Measurements from ENCODE around the gene PARD3B.

The PARD3B gene

DNA sequence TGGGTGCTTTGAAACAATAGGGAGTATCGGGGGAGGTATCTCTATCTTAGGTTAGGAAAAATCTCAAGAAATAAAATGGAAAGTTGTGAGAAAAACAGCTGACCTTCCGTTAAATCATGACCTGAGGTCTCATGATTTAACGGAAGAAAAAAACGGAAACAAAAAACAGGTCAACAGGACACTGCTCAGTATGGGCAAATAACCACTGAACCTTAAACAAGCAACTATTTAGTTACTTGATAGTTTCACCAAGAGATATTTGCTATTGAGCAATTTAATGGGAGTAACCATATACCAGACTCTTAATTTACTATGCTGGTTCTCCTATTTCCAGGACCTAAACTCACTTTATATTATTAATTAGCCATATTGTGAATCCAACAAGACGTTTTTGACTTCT, 150.8 kb downstream of the PARD3B start:
- DNase-seq (ENCODE audit: low spot score): no peak

DNA sequence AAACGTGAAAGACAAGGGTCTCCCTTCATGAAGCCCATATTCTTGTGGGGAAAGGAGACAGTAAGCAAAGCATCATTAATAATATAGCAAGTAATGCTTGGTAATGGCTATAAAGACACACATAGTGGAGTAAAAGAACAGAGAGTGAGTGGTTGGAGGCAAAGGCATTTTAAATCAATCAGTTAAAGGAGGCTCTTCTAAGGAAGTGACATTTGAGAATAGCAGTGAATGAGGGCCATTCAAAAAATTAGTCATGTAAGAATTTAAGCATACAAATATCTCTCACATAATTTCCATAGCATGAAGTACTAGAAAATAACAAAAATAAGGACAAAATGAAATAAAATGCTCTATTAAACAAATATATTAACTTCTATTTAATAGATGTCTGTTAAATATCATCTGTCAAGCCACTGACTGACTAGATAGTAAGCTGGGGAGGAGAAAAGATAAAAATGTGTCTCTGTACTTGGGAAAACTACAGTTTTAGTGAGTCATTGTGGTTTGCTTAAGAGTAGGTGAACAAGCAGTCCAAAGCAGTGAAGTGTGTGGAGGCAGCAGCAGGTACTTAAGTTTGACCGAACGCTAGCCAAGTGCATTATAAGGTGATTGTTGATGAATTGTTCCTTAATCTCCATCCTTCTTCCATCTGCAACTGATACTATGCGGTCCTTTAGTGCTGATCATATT, 160.1 kb downstream of the PARD3B start:
- no peak for DNase-seq (ENCODE audit: low spot score)

DNA sequence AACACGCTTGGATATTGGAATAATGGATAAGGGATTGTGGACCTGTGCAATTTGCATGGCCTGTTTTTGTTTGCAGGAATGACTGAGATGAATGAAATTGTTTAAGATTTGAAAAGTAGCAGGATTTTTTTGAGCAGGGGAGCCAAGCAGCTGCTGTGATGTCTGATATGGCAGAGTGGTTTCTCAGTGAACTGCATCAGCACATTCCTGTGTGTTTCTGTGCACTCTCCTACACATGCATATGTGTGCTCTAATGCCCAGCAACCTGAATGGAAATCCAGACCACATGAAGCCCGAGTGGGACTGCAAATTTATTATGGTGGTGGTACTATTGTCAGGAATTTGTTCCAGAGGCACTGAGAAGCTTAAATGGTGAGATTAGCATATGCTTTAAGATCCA, 161.7 kb downstream of the PARD3B start:
- peak; percentile 4 for DNase-seq (ENCODE audit: low spot score)

DNA sequence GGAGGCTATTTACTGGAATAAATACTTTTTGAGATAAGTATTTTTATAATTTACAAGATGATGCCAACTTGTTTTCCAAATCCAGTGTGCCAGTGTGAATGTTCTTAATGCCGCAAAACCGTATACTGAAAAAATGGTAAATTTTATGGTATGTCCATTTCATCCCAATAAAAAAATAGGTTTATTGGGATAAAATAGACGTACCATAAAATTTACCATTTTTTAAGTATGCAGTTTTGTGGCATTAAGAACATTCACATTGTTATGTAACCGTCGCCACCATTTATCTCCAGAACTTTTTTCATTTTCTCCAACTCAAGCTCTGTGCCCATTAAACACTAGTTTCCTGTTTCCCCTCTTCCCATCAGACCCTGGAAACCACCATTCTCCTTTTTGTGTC, 167.9 kb downstream of the PARD3B start:
- DNase-seq (ENCODE audit: low spot score): no peak

DNA sequence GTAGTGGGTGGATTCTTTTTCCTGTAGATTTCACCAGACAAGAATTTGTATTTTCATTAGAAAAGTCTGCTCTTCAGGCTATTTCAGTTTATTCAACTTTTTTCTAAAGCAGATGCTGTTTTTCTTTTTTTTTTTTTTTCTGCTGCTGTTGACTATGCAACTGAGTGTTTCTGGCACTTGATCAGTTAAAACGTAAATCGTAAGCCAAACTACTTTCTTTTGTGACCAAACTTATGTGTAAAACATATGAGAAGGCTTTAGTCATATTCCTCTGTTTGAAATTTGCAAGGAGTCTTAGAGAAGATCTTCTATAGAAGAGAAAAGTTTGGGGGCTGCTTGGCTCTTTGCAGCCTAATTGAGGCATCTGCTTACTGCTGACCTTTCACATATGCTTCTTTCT, 170.1 kb downstream of the PARD3B start:
- DNase-seq (ENCODE audit: low spot score): no peak

DNA sequence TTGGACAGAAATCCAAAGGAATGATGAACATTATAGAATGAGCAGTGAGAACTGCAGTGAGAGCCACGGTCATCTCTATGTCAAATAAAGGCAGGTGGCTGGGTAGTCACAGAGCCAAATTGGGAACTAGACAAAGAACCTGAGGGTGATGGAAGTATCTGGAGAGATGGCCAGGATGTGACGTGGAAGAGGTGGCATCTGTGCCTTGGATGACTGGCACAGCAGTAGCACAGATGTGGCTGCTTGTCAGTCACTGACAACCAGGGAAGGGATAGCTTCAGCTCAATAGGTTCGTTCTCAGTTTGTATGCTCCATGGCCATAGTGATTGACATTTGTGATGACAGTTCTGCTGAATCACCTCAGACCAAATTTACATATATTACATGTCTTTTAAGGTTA, 172.3 kb downstream of the PARD3B start:
- no peak for DNase-seq (ENCODE audit: low spot score)

DNA sequence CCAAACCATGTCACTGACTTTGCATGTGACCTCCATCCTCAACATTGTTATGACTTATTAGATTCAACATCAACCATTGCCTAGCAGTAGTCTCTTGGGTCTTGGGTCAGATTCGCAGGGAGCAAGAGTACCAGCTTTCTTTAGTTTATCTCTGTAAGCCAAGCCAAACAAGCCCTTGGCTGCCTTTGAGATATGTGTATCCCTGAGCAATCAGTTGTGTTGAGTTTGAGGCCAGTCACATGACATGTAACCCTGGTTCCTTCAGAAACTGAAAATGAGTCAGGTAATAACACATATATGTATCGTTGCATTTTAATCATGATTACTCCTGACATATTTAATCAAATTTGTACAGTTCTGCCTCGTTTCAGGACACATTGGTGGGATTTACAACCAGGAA, 173.3 kb downstream of the PARD3B start:
- no peak for DNase-seq (ENCODE audit: low spot score)

DNA sequence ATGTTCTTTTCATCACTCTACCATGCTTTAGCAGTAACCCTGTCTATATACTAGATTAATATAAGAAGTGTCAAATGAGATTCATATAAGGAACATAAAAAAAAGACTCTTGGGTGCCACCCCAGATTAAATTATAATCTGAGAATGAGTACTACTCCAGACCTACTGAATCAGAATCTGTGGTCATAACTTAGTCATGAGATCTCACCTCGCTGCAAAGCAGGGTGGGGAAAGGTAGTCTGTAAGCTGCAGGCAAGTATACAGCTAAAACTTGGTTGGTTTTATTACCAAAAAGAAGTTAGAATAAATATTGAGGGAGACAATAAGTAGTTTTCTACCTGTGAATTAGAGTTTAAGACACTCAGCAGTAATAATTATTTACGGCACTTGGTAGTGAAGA, 175.6 kb downstream of the PARD3B start:
- no peak for DNase-seq (ENCODE audit: low spot score)

DNA sequence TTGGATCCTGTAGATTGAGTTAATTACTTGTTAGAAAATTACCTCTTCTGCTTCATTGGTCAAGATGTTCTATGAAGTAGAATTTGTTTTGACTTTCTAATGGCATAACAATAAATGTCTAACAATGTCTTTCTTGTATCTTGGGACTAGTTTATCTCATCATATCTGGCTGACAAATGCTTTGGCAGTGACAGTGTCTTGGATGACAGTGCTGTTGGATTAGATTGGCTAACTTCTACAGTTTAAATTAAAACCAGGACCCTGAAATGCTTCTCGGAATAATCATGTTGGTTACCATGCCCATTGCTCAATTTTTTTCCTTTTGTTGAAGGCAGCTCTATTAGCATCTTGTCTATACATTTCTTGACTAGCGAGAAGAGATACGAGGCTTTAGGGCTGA, 176.9 kb downstream of the PARD3B start:
- DNase-seq (ENCODE audit: low spot score): peak; percentile 14

DNA sequence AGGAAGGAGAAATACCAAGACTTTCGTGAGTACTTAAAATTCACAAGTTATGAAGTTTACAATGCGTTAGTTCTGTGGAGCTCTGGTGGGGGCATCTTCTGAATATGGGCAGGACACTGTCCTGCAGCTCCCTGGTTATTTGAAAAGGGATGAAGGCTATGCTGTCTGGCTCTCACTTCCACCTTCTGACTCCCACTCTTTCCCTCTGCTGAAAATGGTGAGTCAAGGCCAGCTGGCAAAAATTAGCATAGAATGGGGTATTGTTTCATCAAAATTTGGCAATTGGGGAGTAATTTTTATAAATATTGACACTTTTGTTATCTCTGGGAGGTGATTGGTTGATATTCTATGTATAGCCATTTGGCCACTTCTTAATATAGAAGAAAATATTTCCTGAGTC, 177.4 kb downstream of the PARD3B start:
- no peak for DNase-seq (ENCODE audit: low spot score)

DNA sequence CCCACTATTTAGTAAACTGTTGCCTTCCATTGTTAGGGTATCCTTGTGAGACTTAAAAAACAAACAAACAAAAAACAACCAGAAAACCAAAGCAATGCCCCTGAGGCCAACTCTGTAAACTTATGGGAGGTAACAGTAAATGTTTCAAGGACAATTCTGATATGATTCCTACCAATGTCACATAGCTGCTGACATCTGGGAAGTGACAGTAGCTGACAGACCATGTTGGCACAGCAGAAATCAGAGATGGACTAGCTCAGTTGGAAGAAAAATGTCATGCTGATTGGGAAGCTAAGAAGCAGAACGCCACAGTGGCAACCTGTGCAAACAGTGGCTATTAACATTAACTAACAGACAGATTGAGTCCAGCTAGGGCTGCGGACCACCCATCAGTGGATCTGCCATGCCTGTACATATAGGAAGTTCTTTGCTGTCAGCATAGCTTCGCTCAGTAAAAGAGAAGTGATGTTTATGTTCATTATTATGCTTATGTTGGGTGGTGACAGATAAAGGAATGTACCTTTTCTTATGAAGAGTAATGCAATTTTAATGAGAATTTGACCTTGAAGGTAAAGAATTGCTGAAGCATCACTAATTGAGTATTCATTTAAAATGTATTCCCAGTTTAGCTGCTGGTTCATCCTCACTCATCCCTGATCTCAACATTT, 180.6 kb downstream of the PARD3B start:
- no peak for DNase-seq (ENCODE audit: low spot score)

DNA sequence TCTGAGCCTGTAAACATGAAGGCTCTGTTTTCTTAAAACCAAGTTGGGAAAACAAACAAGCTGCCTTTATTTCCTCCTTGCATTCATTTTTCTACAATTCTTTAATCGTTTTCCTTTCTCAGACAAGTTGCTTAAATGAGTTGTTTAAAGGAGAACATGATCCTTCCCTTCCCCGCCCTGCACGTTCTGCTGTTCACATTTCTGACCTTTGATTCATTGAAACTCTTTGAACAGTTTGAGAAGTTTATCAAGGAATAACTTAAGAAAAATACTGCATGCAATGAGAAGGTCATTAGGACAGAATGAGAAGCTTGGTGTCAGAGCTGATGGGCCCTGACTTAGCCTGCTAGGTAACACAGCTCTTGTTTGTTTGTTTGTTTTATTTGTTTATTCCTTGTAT, 181.6 kb downstream of the PARD3B start:
- DNase-seq (ENCODE audit: low spot score): no peak

DNA sequence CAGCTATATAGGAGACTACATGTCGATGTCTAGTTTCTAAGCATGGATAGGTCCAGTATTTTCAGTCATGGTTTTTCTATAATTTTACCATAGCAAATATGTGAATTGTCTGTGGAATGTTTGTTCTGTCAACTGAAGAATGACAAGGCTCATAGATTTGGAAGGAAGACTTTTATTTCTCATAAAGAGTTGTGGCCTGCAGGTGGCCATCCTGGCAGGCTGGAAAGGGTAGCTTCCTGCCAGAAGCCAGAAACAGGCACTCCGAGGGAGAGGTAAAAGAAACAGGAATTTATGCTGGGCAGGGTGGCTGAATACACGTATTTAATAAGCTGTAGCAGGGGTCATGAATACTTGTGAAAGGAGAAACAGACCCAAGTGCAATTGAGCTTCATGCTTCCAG, 182.1 kb downstream of the PARD3B start:
- DNase-seq (ENCODE audit: low spot score): no peak

DNA sequence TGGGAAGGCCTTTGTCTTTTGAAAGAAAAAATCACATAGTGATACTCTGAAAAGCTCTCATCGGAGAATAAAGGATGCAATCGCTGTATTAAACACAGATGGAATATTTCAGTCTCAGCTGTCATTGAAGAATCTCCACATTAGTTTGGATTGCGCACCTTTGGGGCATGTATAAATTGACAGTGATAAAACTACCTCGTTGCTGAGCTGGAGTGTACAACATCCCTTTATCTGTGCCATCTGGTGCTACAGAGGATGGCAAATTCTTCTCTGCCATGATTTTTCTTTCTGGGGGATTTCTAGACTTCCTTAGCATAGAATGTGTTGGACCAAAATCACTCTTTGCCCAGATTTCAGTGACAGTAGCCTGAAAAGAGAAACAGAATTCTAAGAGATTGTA, 185.3 kb downstream of the PARD3B start:
- DNase-seq (ENCODE audit: low spot score): no peak

DNA sequence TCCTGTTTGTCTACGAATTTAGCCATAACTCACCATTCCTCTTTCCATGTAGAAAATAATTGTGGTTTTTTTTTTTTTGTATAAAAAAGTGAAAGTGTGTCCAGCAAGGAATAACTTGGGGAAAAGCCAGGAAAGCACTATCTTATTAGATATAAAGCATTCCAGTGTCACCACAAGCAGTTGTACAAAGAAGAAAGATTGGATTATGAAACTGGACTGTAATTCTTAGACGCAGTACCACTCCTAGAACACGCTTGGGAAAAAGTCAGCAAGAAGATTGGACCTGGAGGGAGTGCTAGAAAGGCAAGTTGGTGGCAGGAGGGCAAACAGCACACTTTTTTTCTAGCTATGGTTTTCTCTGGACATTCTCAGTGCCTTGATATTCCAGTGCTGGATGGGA, 186.7 kb downstream of the PARD3B start:
- no peak for DNase-seq (ENCODE audit: low spot score)

DNA sequence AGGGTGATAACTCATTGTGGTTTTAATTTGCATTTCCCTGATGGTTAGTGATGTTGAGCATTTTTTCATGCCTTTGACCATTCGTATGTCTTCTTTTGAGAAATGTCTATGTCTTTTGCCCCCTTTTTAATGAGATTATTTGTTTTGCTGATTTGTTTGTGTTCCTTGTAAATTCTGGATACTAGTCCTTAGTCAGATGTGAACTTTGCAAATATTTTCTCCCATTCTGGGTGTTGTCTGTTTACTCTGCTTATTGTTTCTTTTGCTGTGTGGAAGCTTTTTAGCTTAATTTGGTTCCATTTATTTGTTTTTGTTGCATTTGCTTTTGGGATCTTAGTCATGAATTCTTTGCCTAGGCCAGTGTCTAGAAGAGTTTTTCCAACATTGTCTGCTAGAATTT, 192.0 kb downstream of the PARD3B start:
- no peak for DNase-seq (ENCODE audit: low spot score)

DNA sequence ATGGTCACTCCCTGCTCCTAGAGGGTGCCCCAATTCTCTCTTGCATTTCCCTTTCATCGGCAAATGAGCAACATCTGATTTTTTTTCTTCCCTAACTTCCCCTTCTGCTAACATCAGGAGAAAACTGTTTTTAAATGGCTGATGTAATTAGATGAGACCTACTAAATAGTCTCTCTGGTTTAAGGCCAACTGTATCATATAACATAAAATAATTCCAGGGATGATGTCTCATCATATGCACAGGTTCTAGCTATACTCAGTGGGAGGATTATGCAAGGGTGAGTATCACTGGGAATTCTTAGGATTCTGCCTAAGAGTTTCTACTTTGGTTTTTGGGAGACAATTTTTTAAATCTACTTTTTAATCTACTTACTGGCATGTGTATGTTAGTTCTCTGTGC, 193.4 kb downstream of the PARD3B start:
- DNase-seq (ENCODE audit: low spot score): no peak

DNA sequence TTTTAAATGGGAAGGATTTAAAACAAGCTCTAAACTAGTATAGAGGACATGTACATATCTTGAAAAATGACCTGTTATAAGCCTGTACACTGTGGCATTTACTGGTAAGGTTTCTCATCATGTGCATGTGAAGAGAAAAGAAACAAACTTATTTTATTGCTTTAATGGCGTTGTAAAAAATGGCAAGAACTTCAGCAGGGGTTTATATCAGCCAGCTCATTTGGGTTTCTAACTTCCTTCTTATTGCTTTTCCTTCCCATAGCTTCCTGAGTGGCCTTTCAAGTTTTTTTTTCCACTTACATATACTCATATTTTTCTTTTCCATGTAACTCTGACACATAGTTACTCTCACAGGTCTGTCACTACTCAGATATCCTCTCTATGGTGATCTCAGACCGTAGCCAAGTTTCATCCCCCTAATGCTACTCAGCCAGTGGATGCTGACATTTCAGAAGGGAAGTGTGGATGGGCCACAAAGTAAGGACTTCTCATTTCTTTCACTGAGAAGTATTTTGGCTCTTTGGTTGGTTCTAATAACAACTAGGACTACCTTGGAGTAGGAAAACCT, 198.2 kb downstream of the PARD3B start:
- DNase-seq (ENCODE audit: low spot score): no peak

DNA sequence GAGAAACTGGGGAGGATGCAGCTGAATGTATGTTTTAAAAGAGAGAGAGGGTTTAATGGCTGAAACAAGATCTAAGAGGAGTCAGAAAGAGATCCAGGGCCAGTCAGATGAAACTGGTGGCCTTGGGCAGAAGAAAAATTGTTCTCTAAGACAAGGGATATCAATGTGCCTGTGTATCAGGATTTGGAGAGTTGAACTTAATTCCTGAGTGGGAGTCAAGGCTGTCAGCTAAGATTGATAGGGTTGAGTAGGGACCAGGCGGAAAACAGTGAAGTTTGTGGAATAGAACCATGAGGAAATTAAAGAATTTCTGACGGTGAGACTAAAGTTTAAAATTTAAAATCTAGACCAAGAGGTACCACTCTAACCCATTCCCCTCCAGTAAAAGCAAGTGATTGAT, 199.2 kb downstream of the PARD3B start:
- no peak for DNase-seq (ENCODE audit: low spot score)

DNA sequence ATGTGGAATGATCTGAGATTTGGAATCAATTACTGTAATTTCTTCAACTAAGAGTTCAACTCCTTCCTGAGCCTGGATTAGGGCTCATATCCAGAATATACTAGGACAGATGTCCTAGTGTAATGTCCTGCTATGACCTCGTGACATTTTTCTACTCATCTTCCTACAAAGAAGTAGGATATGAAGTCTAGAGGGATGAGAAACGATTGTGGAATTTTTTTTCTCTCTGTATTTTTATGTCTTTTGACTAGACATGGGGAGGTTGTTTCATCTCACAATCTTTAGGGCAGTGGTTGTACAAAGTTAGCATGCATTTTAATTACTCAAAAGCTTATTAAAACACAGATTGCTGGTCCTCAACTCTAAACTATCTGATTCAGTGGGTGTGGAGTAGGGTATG, 203.0 kb downstream of the PARD3B start:
- DNase-seq (ENCODE audit: low spot score): peak; percentile 15

DNA sequence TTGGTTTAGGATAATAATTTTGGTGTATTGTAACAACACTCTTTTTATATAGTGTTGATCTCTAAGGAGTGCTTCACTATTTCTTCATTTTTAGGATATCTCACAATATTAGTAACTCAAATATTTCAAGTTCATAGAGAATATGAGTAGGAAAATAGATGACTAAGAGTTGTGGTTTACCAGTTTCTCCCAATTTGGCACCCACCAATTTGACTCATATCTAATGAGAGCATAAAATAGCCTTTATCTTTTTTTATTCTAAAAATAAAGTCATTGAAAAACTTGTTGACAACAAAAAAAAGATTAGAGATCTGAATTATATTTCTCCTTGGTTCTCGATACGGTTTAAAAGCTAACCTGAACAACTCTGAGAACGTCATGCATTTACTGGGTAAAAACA, 204.0 kb downstream of the PARD3B start:
- DNase-seq (ENCODE audit: low spot score): peak; percentile 61

DNA sequence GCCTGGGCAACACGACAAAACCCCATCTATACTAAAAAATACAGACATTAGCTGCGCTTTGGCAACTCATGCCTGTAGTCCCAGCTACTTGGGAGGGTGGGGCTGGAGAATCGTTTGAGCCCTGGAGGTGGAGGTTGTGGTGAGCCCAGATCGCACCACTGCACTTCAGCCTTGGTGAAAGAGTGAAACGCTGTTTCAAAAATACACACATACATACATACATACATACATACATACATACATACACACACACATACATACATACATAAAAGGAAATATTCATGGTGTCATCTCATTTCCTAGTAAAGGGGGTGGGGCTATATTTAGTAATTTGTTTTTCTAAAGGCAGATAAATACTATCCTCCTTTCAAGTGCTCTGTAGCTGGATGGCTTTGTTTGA, 205.1 kb downstream of the PARD3B start:
- no peak for DNase-seq (ENCODE audit: low spot score)

DNA sequence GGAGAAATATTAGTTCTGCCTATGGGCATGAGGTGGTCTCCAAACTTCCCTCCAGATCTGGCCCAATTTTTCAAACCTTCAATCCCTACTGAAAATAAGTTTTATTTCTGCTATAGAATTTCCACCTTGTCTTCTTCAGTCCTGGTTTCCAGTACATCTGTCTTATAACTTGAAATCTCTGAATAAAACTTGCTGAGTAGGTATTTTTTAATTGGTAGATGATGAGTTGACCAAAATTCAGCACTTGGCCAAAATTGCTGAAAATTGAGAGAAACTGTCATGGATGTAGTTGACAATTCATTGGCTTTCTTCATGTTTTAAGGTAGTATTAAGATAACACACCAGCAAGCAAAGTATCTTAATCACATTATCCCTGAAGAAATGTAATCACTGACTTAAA, 206.2 kb downstream of the PARD3B start:
- DNase-seq (ENCODE audit: low spot score): no peak

DNA sequence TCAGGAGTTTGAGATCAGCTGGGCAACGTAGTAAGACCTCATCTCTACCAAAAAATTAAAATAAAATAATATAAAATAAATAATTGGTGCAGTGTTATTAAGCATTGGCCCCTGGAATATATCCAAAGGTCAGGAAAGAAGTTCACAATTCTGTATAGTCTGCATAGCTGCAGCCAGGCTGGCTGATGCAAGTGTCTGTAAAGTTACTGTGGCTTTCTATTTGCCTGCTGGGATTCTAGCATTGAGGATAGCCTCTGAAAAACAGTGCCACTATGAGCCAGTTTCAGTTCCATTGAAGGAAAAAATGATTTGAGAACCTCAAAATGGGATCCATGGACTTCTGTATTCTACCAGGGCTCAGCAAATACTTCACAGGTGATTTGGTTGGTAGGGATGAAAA, 208.6 kb downstream of the PARD3B start:
- DNase-seq (ENCODE audit: low spot score): no peak
